Common myeloid progenitor, CD34-positive (primary cell): ENCODE data around the gene WDR82.

Source experiments
- CTCF ChIA-PET: fragments of 350-600 bp; sonication (Branson Sonifier 250); formaldehyde crosslinking; loops from one replicate; lab custom pipeline; 2021; ENCODE audit warnings: antibody characterized with exemption; lab: Charles Lee
- POLR2A ChIA-PET: fragments of 350-600 bp; sonication (Branson Sonifier 250); formaldehyde crosslinking; loops from one replicate; lab custom pipeline; 2021; ENCODE audit warnings: antibody characterized with exemption; lab: Charles Lee
- DNase-seq, 3 donors: peaks; one replicate each; pipeline versions ENCODE4 v3.0.0 to v3.0.0-alpha.2; 2013
- H3K27ac ChIP-seq, 2 experiments: 1 replicate in 1 of 2; 2 replicates in 1 of 2; pipeline ENCODE4 v1.7.0; 2013; ENCODE audit warnings: inconsistent platforms in 2 of 2, low read length in 2 of 2, mild to moderate bottlenecking in 2 of 2, low read depth in 1 of 2, moderate library complexity in 1 of 2; ENCODE audit not compliant: severe bottlenecking in 2 of 2, insufficient read depth in 1 of 2, poor library complexity in 1 of 2
- H3K27me3 ChIP-seq, 5 experiments: replicated peaks in 2 of 5; 1 replicate in 3 of 5; 2 replicates in 2 of 5; pipeline versions ENCODE4 v1.6.1 to v1.7.0; 2013; ENCODE audit warnings: low read length in 4 of 5, mild to moderate bottlenecking in 2 of 5, moderate library complexity in 2 of 5, inconsistent platforms in 1 of 5; ENCODE audit not compliant: insufficient read depth in 5 of 5, control insufficient read depth in 4 of 5
- H3K36me3 ChIP-seq, 4 experiments: 1 replicate in 2 of 4; 2 replicates in 2 of 4; pipeline versions ENCODE4 v1.6.1 to v1.7.0; 2013; ENCODE audit warnings: low read length in 3 of 4, control low read depth in 1 of 4, mild to moderate bottlenecking in 1 of 4; ENCODE audit not compliant: control insufficient read depth in 4 of 4, insufficient read depth in 4 of 4
- H3K4me1 ChIP-seq, 4 experiments: 1 replicate in 3 of 4; 2 replicates in 1 of 4; pipeline versions ENCODE4 v1.6.1 to v1.7.1; 2013; ENCODE audit warnings: low read length in 3 of 4, mild to moderate bottlenecking in 3 of 4, control low read depth in 1 of 4, inconsistent platforms in 1 of 4, moderate library complexity in 1 of 4; ENCODE audit not compliant: control insufficient read depth in 4 of 4, insufficient read depth in 4 of 4; ENCODE audit errors: control extremely low read depth in 1 of 4
- H3K4me3 ChIP-seq, 7 experiments: 1 replicate in 4 of 7; 2 replicates in 3 of 7; pipeline versions ENCODE4 v1.5.1 to v1.7.0; 2013; ENCODE audit warnings: mild to moderate bottlenecking in 7 of 7, low read length in 6 of 7, moderate library complexity in 6 of 7, inconsistent platforms in 2 of 7, low read depth in 2 of 7, control low read depth in 1 of 7; ENCODE audit not compliant: insufficient read depth in 4 of 7, control insufficient read depth in 1 of 7; ENCODE audit errors: extremely low read depth in 1 of 7
- H3K9me3 ChIP-seq, 5 experiments: 1 replicate in 4 of 5; 2 replicates in 1 of 5; pipeline versions ENCODE4 v1.6.1 to v1.7.1; 2013; ENCODE audit warnings: low read length in 4 of 5, mild to moderate bottlenecking in 2 of 5, inconsistent platforms in 1 of 5, low read depth in 1 of 5, moderate library complexity in 1 of 5; ENCODE audit not compliant: control insufficient read depth in 4 of 5, insufficient read depth in 2 of 5; ENCODE audit errors: control extremely low read depth in 1 of 5
- WGBS: methylation state at CpG from one replicate; pipeline ENCODE4 v1.1.5; 2013; ENCODE audit not compliant: insufficient coverage; 5-methylcytosine and 5-hydroxymethylcytosine counted together

Gene WDR82

DNA sequence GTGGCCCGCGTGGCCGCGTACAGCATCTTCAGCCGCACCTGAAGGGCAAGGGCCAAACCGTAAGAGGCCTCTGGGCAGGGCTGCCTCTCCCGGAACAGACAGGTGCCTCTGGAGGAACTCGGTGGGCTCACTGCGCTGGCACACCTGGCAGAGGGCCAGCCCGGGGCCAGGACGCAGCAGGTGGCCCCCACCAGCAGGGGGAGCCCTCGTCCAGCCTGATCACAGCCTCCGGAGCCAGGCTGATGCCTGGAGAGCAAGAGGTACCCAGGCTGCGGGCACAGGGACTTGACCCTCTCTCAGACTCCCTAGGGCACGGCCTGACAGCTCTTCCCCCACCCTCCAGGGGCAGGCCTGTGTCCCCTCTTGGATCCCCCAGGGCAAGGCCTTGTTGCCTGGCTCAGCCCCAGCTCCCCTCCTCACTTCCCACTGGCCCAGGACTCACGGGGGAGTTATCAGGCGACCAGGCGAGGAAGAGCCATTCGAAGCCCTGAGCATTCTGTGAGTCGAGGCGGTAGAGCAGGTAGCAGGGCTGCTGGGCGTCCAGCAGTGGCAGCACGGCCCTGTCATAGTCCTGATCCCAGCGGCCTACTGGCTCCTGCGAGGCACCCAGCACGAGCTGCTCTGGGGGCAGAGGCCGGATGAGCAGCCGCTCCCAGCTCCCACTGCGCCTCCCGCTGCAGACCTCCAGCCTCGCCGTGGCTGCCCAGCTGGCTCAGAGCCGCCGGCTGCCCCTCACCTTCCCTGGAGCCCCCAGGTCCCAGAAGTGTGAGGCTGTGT lies 46.8 kb downstream of the WDR82 start:
- Histone ChIP-seq H3K27me3 (no peaks in the 10 kb centered on the region), H3K27ac (no peak overlapping the region), H3K36me3 (peaks cover 4 to 81% (median 41%) of the 10 kb centered on the region in 4 experiments), H3K4me1 (peaks cover 0 to 19% (median 13%) of the 10 kb centered on the region in 4 experiments), H3K9me3 (no peaks in the 10 kb centered on the region), H3K4me3 (peak overlapping the region in 1 of 7 experiments; percentile 8)
- DNase-seq: peak; percentile 77 to 87 (median 80)
- ChIA-PET CTCF (interaction anchor here (1.0 to 15.4 kb wide), 27 partner anchors 9 to 231 kb away, joined by 3 to 161 read pairs (median 5); partner anchors contain the start of genes PPM1M and WDR82), POLR2A (interaction anchor here (0.6 kb wide), 2 partner anchors 65 to 73 kb away, joined by 3 to 4 read pairs; no protein-coding TSS in a partner anchor)
- 62% methylated on average over 31 of the region's 34 CpGs for WGBS

- H3K9me3 ChIP-seq: no peaks in the 10 kb centered on the region
- H3K4me1 ChIP-seq: peaks cover 0 to 24% (median 16%) of the 10 kb centered on the region in 4 experiments
- DNase-seq: no peak
- ChIA-PET POLR2A (interaction anchor here (1.0 kb wide), 1 partner anchor 108 kb away, joined by 3 read pairs; no protein-coding TSS in a partner anchor), CTCF (interaction anchor here (1.0 to 15.4 kb wide), 23 partner anchors 10 to 159 kb away, joined by 3 to 161 read pairs (median 7); partner anchors contain the start of genes PPM1M and WDR82)
- peaks cover 4 to 79% (median 41%) of the 10 kb centered on the region in 4 experiments for H3K36me3 ChIP-seq
- H3K4me3 ChIP-seq: no peak overlapping the region
- no peak overlapping the region for H3K27ac ChIP-seq
- no peaks in the 10 kb centered on the region for H3K27me3 ChIP-seq
- WGBS: 92% methylated on average over 15 of the region's 16 CpGs
Measured at GRCh38 chr3:52230889-52231499, 47.5 kb downstream of the WDR82 start.

DNA sequence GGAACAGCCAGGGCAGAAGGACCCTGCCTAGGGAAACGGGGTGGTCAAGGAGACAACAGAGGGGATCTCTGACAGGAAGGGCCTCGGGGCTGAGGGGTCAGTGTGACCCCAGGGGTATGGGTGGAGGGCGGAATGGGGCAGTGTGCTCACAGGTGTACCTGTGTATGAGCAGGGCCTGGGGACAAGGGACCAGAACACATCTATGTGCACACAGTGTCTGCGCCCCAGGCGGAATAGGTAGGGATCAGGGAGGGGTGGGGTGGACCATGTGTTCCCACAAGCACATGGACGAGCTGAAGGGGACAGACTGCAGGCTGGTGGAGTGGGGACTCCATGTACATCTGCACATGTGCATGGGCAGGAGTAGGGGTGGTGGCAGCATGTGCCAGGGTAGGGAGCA lies 48.0 kb downstream of the WDR82 start:
- Histone ChIP-seq H3K36me3 (peaks cover 4 to 77% (median 41%) of the 10 kb centered on the region in 4 experiments), H3K9me3 (no peaks in the 10 kb centered on the region), H3K4me3 (no peak overlapping the region), H3K27ac (no peak overlapping the region), H3K27me3 (no peaks in the 10 kb centered on the region), H3K4me1 (peaks cover 0 to 29% (median 22%) of the 10 kb centered on the region in 4 experiments)
- ChIA-PET POLR2A (interaction anchor here (1.0 kb wide), 1 partner anchor 109 kb away, joined by 3 read pairs; no protein-coding TSS in a partner anchor), CTCF (interaction anchor here (0.5 to 15.4 kb wide), 14 partner anchors 10 to 257 kb away, joined by 3 to 161 read pairs (median 14); partner anchors contain the start of genes ABHD14B, PPM1M and WDR82)
- 99% methylated on average over 6 of the region's 6 CpGs for WGBS
- DNase-seq: no peak

- Histone ChIP-seq H3K27ac (no peak overlapping the region), H3K4me1 (peaks cover 0 to 35% (median 29%) of the 10 kb centered on the region in 4 experiments), H3K36me3 (peaks cover 4 to 68% (median 37%) of the 10 kb centered on the region in 4 experiments), H3K4me3 (no peak overlapping the region), H3K27me3 (no peaks in the 10 kb centered on the region), H3K9me3 (no peaks in the 10 kb centered on the region)
- ChIA-PET CTCF (interaction anchor here (0.9 to 15.4 kb wide), 7 partner anchors 9 to 122 kb away, joined by 3 to 161 read pairs (median 37); partner anchors contain the start of genes TWF2 and WDR82), POLR2A (interaction anchor here (0.6 kb wide), 1 partner anchor 10 kb away, joined by 4 read pairs; no protein-coding TSS in a partner anchor)
- DNase-seq: no peak
- WGBS: 98% methylated on average over 7 of the region's 13 CpGs
Measured at GRCh38 chr3:52229656-52230055, 48.8 kb downstream of the WDR82 start.

DNA sequence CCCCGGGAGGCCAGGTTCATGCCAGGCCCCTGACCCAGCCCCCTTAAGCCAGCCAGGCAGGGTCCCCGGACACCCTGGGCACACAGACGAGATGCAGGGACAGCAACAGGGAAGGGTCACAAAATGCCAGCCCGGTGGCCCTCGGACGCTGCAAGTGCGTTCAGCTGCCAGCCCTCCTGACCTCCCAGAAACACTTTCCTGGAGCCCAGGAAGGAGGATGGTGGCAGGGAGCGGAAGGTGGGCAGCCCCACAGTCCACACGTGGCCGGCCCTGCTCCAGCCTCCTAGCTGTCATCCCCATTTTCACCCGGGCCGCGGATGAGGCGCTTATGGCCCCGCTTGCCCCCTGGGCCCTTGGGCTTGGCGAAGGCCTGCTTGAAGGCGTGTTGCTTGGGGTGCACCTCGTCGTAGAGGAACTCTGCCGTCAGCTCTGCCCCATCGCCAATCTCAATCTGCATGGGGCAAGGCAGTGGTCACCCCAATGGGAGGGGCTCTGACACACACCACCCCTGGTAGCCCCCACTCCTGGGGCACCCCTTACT lies 49.6 kb downstream of the WDR82 start:
- peaks cover 4 to 60% (median 33%) of the 10 kb centered on the region in 4 experiments for H3K36me3 ChIP-seq
- H3K27me3 ChIP-seq: no peaks in the 10 kb centered on the region
- WGBS: 95% methylated on average over 19 of the region's 21 CpGs
- peaks cover 0 to 42% (median 36%) of the 10 kb centered on the region in 4 experiments for H3K4me1 ChIP-seq
- POLR2A ChIA-PET: no interaction called here
- H3K4me3 ChIP-seq: no peak overlapping the region
- CTCF ChIA-PET: interaction anchor here (1.2 to 15.4 kb wide), 6 partner anchors 8 to 110 kb away, joined by 3 to 161 read pairs (median 38); partner anchors contain the start of genes TWF2 and WDR82
- no peak overlapping the region for H3K27ac ChIP-seq
- H3K9me3 ChIP-seq: no peaks in the 10 kb centered on the region
- no peak for DNase-seq

- peaks cover 0 to 44% (median 38%) of the 10 kb centered on the region in 4 experiments for H3K4me1 ChIP-seq
- H3K36me3 ChIP-seq: peaks cover 4 to 58% (median 32%) of the 10 kb centered on the region in 4 experiments
- no peak overlapping the region for H3K4me3 ChIP-seq
- H3K9me3 ChIP-seq: no peaks in the 10 kb centered on the region
- H3K27me3 ChIP-seq: no peaks in the 10 kb centered on the region
- CTCF ChIA-PET: interaction anchor here (5.0 to 14.2 kb wide), 3 partner anchors 8 to 112 kb away, joined by 37 to 122 read pairs (median 85); no protein-coding TSS in a partner anchor
- H3K27ac ChIP-seq: no peak overlapping the region
- 94% methylated on average over 7 of the region's 10 CpGs for WGBS
- POLR2A ChIA-PET: no interaction called here
- DNase-seq: no peak
Measured at GRCh38 chr3:52228266-52228665, 50.2 kb downstream of the WDR82 start.
